Activated CD8-positive, alpha-beta memory T cell treated with anti-CD3 and anti-CD28 coated beads for 4 hours (primary cell): Measurements from ENCODE around the gene USP40.

ENCODE experiments used
- DNase-seq, 2 donors: peaks; one replicate each; pipeline ENCODE4 v3.0.0-alpha.2; 2020; ENCODE audit warnings: low read depth in 2 of 2

USP40 gene

GRCh38 chr2:233458826-233459225 lies 107.8 kb downstream of the USP40 start:
- DNase-seq = no peak

GRCh38 chr2:233458031-233458610 lies 108.5 kb downstream of the USP40 start:
- no peak for DNase-seq

GRCh38 chr2:233457356-233457755 lies 109.2 kb downstream of the USP40 start:
- no peak for DNase-seq

- DNase-seq = no peak
These were observed 109.6 kb downstream of the USP40 start for GRCh38 chr2:233456934-233457333.

- DNase-seq = no peak
These were observed 110.5 kb downstream of the USP40 start for GRCh38 chr2:233456111-233456510.

DNA sequence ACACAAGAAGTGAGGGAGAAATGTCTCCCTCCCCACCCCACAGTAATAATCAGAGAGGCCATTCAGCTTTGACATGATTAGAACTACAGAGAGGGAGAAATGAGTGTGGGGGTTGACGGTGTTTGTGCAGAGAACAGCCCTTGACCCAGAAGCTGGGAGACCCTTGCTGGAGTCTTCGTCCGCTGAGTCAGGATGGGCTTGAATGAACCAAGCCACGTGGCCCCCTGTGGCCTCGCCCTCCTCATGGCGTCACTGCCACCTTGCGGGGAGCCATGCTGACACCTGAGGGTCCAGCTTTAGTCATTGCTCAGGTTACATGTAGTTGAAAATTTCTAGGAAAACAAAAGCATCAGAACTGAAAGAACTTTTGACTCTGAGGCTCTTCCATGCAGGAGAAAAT lies 111.1 kb downstream of the USP40 start:
- no peak for DNase-seq

DNA sequence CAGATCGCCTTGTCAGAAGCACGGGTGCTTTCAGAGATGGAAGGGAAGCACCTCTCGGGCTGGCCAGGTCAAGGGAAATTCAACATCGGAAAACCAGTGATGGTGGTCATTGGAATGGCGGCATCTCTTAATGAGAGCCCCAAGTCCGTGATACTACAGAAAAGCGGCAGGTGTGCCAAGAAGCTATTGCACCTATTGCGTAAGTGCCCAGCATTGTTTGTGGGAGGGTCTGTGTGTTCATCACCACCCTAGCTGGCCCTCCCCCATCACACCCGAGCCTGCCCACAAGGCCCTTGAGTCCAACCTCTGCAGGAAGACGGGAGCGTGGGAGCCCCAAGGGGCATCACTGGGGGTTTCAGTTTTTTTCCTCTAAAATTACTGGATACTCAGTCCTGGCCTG lies 111.6 kb downstream of the USP40 start:
- no peak for DNase-seq

DNA sequence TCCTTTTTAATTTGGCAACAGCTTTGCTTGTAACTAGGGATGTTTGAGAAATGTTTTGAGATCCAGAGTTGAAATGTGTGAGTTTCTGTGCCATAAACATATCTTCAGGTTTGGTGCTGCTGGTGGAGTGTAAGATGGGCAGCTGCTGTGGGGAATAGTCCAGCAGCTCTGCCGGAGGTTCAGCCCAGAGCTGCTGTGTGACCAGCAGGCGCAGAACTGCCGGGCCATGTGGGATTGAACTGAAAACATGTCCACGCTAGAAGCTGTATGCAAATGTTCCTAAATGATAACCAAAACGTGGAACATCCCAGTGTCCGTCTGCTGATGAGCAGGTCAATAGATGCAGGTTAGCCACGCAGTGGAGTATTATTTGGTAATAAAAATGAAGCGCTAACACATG lies 112.7 kb downstream of the USP40 start:
- no peak for DNase-seq

DNA sequence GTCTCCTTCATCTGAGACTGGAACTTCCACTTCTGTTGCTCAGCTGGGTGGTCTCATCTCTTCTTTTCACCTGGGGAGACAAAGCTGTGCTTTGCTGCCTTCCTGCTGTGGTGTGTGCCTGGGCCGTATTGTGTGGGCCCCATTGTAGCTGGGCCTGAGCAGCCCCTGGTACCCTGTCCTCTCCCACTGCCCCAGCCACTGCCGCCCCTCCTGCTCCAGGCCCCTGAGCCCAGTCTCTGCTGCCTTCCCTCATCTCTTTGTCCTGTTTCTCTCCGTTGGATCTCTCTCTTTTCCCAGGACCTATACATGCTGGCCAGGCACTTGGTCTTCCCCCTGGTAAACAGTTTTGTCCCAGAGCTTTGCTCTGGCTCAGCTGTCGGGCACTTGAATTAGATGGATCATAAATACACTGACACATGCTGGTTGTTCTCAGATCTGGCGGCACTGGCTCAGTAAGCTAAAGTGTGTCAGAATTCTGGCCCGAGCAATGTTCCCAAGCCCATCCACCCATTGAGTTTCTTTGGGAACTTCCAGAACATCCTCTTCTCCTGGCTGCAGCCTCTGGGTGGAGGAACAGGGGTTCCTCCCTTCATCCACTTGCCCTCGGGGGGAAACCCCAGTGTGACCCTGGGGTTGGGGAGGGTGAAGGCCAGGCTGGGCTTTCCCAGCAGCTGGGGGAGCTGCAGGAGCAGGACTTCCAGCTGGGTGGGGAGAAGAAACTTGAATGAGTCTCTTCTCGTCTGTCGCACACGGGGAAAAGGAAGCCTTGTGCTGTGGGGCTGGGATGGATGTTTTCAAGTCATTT lies 113.3 kb downstream of the USP40 start:
- DNase-seq = no peak

DNA sequence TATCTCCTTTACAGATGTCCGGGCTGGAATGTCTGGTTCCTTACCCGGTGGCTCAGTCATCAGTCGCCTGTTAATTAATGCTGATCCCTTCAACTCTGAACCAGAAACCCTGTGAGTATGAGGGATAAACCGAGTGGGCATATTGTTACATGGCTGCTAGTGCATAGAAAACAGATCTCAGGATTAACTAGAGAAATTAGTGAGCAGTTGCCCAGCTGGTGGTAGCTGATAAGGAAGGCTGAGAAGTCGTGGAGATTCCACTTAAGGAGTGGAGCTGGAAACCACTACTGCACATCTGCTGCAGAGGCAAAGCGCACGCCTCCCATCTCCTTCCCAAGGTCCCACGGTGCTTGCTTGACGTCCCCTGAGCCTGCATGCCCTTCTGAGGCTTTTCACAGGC lies 114.6 kb downstream of the USP40 start:
- DNase-seq = no peak

DNA sequence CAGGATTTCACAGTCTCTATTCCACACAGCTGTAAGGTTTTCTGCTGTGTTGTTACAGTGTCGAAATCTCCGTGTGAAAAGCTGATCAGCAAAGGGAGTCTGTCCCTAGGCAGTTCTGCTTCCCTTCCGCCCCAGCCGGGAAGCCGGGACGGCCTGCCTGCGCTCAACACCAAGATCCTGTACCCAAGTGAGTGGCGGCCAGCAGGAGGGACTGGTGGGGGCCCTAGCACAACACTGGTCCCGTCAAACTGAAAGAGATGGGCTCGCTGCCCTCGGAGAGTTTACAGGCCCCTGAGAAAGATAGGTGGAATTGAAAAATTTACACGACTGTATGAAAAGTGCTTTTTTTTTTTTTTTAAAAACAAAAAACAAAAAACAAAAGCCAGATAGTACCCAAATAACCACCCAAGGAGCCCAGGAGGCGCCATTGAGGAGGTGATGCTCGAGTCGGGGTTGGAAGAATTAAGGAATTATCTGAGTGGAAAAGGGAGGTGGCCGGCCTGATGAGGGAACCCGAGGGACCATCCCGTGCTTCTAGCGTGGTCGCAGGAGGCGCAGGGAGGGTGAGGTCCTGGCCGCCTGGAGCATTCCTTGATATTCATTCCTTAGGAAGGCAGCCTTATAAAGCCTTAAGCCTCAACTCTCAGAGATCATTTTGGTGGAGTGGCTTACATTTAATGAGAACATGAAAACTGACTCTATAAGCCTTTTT lies 115.6 kb downstream of the USP40 start:
- DNase-seq = no peak

DNA sequence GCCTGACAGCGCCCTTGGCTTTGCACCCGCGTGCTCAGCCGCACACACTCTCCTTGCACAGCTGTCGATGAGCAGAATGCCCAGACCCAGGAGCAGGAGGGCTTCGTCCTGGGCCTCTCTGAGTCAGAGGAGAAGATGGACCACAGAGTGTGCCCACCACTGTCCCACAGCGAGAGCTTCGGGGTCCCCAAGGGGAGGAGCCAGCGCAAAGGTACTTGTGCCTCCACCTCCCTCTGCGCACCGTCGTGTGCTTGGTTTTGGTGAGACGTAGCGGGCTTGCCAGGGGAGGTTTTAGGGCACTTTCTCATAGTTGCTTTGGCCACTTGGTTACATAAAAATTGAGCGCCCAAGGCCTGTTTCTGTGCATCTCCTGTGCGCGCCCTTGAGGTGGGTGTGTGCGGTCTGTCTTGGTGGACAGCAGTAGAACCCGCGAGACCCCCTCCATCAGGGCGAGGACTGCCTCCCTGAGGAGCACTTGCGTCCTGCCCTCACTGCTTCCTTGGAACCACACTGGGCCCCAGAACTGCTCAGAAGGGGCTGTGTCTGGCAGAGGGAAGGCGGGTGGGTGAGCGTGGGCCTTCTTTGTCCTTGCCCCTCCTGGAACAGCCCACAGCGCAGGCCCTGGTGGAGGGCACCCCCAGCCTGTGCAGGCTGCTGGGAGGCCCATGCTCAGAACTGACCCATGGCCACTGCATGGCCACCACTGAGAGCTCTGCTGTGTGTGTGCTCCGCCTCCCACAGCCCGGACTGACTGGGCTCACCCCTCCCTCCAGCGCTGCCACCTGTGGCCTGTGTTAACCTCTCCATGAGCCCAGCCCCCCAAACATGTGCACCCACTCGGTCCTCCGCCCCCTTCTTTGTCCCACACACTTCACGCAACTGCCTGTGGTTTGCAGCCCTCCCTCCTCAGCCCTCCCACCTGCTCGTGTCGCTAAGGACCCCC lies 116.4 kb downstream of the USP40 start:
- no peak for DNase-seq

DNA sequence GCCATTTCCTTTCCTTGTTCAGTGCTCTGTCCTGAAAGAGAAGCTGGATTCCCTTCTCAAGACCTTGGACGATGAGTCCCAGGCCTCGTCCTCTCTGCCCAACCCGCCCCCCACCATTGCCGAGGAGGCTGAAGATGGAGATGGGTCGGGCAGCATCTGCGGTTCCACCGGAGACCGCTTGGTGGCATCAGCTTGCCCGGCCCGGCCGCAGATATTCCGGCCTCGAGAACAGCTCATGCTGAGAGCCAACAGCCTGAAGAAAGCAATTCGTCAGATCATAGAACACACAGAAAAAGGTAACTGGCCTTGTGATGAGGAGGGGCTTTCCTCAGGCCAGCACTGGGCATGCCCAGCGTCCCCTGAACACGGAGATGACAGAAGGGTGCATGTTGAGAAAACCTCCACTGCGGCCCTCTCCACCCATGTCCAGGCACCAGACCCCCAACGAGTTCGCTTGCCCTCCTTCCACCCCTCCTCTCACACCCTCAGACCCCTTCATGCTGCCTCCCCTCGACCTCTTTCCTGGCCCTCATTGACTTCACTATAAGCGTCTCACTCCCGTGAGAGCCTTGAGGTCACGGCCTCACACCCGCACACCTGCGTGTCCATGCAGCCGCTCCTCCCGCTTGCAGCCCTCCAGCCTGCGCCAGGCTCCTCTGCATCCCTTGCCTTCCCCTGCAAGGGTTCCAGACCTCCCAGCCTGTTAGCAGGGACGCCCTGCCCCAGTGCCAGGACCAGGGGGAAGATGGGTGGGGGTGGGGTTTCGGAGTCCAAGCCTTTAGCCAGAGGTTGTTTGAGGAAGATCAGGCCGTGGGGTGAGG lies 117.3 kb downstream of the USP40 start:
- DNase-seq = no peak

GRCh38 chr2:233448575-233448974 lies 118.0 kb downstream of the USP40 start:
- no peak for DNase-seq

DNA sequence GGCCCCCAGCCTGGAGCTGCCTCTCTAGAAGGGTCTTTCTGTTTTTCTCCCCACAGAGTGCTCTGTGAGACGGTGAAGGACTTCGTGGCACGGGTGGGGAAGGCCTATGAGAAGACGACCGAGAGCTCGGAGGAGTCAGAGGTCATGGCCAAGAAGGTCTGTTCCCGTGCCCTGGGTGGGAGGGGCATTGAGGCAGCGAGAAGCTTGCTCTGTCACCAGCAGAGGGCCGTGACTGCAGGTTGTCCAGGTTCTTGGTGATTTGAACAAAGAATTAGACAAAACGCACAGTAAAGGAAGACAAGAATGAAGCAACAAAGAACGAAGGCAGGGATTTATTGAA lies 118.4 kb downstream of the USP40 start:
- no peak for DNase-seq

GRCh38 chr2:233447506-233448219 lies 118.9 kb downstream of the USP40 start:
- no peak for DNase-seq

DNA sequence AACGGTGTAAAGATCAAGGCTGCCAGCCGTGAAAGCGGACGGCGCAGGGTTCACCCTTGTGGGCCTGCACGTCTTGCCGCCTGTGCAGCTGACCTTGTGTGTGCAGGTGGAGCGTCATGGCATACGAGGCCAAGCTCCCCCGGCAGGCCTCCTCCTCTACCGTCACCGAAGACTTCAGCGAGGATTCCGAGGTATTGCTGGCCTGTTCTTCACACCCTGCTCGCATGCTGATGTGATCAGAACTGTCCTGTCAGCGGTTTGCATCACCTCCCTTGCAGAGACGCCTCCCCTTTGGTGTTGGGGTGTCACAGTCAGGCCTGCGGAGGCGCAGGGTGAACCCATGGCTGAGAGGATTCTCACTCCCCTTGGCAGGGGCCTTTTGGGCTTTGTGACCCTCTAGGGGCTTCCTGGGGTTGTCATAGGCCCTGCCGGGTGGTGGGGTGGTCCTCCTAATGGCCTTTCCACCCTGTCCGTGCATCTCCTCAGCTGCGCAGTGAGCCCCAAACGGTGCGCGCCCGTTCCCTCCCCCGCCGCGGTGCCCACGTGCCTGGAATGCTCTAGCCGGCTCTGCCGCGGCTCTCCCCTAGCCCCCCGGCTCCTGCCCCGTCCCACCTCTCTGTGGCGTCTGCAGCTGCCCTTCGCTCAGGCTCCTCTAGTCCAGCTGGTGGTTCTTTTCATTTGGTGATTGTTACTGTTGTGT lies 119.8 kb downstream of the USP40 start:
- no peak for DNase-seq

GRCh38 chr2:233446121-233446520 lies 120.5 kb downstream of the USP40 start:
- no peak for DNase-seq

DNA sequence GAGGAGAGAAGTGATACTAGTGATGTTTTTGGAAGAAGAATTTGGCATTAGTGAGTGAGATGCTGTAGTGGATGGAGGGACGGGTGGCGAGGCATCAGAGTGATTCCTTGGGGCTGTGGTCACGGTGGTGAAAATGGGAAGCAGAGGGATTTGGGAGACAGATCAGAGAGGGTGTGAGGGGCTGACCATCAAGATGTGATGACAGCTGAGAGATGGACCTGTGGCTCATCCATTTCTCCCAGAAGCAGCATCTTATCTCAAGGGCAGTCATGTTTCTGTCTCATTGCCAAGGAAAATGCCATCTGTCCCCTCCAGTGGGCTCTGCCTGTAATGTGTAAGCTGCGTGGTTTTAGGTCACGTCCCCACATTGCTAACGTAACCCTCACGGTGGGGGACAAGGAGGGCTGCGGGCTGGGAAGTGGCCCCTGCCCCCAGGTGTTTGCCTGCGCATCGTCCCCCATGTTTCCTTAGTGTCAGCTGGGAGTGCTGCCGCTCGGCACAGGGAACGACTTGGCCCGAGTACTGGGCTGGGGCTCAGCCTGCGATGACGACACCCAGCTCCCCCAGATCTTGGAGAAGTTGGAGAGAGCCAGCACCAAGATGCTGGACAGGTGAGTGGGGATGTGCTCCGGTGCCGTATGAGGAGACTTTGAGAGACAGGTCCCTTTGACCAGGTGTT lies 121.3 kb downstream of the USP40 start:
- DNase-seq = no peak
